ENCODE measurements around the gene GRIK4.

DNA sequence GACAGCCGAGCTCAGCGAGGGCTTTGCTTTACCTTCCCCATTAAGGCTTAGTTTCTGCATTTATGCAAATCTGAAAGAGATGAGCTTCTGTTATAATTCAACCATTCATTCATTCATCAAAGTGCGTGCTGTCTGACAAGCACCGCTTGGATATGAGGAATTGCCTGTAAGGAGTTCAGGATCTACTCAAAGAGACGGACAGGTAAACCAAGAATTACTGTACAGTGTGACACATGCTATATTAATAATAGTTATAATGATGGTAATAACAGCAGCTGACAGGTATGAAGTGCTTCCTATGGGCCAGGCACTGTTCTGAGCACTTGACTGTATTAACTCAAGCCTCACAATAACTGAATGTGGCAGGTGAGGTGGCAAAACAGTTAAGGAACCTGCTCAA, 402.5 kb downstream of the GRIK4 start:
- TF ChIP-seq, protein P1, sequence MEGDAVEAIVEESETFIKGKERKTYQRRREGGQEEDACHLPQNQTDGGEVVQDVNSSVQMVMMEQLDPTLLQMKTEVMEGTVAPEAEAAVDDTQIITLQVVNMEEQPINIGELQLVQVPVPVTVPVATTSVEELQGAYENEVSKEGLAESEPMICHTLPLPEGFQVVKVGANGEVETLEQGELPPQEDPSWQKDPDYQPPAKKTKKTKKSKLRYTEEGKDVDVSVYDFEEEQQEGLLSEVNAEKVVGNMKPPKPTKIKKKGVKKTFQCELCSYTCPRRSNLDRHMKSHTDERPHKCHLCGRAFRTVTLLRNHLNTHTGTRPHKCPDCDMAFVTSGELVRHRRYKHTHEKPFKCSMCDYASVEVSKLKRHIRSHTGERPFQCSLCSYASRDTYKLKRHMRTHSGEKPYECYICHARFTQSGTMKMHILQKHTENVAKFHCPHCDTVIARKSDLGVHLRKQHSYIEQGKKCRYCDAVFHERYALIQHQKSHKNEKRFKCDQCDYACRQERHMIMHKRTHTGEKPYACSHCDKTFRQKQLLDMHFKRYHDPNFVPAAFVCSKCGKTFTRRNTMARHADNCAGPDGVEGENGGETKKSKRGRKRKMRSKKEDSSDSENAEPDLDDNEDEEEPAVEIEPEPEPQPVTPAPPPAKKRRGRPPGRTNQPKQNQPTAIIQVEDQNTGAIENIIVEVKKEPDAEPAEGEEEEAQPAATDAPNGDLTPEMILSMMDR (conservative IDR thresholded peaks at IDR 0.05; ENCODE audit: low read length), result no peak
- TF ChIP-seq EZH2phosphoT487 (IDR thresholded peaks at IDR 0.05; ENCODE audit: borderline replicate concordance), result no peak
